T follicular helper cell (primary cell): ENCODE measurements around the gene ZNF2.

ENCODE experiments used
- DNase-seq: peaks from one replicate; pipeline ENCODE4 v3.0.0-alpha.2; 2020; ENCODE audit warnings: low read depth

ZNF2 gene

GRCh38 chr2:95206096-95206495, 40.5 kb downstream of the ZNF2 start:
- no peak for DNase-seq

- DNase-seq = peak; percentile 58
Observed at GRCh38 chr2:95207111-95207961, 41.7 kb downstream of the ZNF2 start, which contains the start of gene ZNF892. ZNF892 (plus strand) TSS chr2:95207521; CDS start chr2:95207816, 295 bp downstream.

GRCh38 chr2:95208106-95208505, 42.5 kb downstream of the ZNF2 start:
- no peak for DNase-seq

- no peak for DNase-seq
Observed at GRCh38 chr2:95215018-95215612, 49.5 kb downstream of the ZNF2 start.

- no peak for DNase-seq
Observed at GRCh38 chr2:95220449-95220848, 54.8 kb downstream of the ZNF2 start.

DNA sequence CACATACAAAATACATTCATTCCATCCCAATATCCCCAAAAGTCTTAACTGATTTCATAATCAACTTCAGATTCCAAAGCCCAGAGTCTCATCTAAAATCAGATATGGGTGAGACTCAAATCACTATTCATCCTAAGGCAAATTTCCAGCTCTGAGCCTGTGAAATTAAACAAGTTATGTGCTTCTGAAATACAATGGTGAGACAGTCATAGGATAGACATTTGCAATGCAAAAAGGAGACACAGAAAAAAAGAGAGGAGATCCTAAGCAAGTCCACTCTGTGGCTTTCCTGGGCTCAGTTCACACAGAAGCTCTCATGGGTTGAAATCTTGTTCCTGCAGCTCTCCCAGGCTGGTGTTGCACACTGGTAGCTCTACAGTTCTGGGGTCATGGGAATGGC, 60.0 kb downstream of the ZNF2 start:
- DNase-seq = no peak

- no peak for DNase-seq
Observed at GRCh38 chr2:95231723-95232122, 66.1 kb downstream of the ZNF2 start.

DNA sequence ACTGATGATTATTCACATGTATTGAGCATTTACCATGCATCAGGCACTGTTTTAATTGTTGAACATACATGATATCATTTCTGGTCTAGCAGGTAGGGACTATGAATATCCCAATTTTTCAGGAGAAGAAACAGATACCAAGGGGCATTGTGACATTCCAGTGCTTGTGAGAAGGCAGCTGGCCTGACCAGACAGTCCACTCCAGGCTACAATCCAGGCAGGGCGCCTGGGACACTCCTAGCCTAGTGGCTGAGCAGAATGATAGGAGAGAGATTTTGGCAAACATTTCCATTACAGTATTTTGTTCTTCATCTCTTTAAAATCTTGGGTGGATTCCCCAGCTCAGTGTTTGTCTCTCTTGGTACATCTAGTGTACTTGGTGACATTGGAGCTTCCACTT, 66.6 kb downstream of the ZNF2 start:
- no peak for DNase-seq
